ENCODE results near the gene PTPRE.

The PTPRE gene

DNA sequence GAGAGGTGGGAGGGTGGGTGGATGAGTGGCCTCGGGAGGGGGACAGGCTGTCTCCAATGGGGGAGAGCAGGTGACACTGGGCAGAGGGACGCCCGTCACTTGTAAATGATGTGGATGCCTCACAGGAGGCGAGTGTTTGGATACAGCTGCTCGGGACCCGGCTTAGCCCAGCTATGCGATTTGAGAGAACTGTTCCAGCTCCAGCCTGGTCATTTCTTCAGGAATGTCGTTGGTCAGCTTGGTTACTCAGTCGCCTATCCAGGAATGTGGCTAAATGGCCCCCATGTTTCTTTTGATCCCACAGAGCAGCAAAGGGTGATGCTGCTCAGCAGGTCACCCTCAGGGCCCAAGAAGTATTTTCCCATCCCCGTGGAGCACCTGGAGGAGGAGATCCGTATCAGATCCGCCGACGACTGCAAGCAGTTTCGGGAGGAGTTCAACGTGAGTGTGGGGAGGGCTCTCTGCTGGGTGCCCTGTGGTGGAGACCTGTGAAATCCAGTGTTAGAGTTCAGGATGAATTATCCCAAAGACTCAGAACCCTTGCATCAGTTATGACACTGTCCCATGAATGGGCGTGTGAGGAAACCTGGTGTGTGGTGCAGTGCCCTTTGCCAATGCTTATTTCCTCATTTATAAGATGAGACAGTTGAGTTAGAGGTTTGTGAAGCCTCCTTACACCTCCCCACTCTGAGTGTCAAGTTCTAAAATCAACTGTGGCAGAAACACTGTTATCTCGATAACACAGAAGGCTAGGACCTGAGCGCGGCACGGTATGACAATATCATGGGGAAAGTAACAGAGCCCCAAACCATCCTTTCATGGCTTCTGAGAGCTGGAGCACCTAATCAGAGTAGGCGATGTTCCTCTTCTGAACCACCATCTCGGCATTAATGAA is 142.6 kb downstream of the PTPRE start:
- DNase-seq = peak; percentile 66 to 84 (median 75)

- DNase-seq = no peak
Measured at GRCh38 chr10:128050121-128050516, 143.2 kb downstream of the PTPRE start.

GRCh38 chr10:128050936-128051335 is 144.0 kb downstream of the PTPRE start:
- peak; percentile 76 to 87 (median 80) for DNase-seq

DNA sequence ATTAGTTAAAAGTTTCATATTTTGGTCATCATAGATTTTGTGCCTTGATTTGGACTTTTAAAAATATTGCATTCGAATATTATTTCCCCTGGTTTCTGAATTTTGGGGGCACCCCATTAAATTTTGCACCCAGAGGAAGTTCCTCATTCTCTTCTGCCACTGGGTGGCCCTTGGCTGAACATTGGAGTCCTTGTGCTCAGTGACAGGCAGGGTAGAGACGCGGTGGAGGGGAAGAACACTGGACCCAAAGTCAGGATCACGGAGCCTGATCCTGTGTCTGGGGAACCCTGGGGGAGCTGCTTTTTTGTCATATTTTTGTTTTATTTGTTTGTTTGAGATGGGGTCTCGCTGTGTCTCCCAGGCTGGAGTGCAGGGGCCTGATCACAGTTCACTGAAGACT is 144.6 kb downstream of the PTPRE start:
- peak; percentile 41 to 55 (median 54) for DNase-seq

GRCh38 chr10:128052696-128053095 is 145.8 kb downstream of the PTPRE start:
- DNase-seq = no peak

- no peak for DNase-seq
Measured at GRCh38 chr10:128053356-128053755, 146.5 kb downstream of the PTPRE start.

DNA sequence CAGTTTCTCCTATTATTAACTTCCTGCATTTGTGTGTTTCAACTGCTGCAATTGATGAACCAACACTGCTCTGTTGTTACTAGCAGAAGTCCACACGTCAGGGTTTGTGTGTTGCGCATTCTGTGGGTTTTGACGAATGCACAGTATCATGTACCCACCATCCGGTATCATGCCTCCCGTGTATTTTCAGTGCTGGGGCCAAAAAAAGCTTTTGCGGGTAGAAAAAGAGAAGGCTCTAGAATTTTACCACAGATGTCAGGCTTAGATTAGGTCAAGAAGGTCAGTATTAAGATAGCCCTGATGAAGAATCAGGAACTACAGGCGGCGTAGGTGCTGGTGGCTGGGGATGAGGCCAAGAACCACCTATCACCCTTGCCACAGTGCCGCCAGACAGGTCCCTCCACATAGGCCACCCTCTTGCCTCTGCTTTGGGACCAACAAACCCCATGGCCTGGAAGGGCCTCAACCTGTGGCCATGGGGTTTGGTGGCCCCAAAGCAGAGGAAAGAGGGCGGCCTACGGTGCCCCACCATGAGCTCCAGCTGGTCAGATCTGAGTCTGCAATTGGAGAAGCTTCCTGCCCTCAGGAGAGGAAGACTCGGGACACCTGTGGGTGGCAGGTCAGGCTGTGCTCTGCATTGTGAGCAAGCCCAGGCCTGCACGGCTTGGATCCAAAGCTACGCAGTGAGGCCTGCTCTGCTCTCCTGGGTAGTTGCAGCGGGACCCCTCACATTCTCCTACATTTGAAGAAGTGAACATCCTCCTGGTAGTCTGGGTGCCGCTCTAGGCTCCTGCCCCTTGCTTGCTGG is 147.5 kb downstream of the PTPRE start:
- peak; percentile 69 to 84 (median 73) for DNase-seq

GRCh38 chr10:128055061-128055868 is 148.4 kb downstream of the PTPRE start:
- no peak for DNase-seq

- no peak for DNase-seq
Measured at GRCh38 chr10:128056303-128057050, 149.6 kb downstream of the PTPRE start.

DNA sequence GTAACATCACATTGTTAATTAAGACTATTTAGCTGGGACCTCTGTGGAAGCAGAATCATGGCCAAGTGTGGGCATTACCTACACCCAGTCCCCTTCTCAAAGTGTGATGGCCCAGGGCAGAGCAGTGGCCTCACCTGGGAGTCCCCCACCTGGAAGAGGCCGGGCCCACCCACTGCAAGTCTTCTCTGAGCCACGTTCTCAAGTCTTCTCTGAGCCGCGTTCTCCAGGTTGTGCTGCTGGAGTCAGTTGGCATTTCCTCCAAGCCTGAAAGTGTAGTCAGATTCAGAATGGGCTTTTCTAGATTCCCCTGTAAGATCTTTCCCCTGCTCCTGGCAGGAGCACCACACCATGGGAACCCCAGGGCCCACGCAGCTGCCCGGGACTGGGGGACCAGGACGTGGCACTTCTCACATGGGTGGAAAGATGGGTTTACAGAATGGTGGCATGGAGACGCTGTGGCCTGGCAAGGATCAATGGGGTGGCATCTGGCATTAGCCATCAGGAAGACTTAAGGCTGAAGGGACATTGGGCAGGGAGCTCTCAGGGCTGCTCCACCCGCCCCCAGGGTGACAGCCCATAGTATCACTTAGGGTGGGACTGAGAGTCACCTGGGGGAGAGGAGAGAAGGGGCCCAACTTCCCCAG is 151.3 kb downstream of the PTPRE start:
- no peak for DNase-seq

DNA sequence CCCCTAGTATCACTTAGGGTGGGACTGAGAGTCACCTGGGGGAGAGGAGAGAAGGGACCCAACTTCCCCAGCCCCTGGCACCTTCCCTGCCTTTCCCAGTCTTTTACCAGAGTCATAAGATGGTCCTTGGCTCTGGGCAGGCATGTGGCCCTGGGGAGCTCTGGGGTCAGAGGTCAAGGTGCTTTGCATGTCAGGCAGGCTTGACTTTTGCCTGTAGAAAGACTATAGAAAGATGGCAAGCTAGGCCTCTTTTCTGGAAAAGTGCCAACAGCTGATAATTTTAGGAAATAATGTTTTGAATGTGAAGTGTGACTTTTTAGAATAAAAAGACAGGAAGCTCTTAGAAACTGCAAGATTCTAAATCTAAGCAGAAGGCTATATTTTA is 151.8 kb downstream of the PTPRE start:
- DNase-seq = no peak

DNA sequence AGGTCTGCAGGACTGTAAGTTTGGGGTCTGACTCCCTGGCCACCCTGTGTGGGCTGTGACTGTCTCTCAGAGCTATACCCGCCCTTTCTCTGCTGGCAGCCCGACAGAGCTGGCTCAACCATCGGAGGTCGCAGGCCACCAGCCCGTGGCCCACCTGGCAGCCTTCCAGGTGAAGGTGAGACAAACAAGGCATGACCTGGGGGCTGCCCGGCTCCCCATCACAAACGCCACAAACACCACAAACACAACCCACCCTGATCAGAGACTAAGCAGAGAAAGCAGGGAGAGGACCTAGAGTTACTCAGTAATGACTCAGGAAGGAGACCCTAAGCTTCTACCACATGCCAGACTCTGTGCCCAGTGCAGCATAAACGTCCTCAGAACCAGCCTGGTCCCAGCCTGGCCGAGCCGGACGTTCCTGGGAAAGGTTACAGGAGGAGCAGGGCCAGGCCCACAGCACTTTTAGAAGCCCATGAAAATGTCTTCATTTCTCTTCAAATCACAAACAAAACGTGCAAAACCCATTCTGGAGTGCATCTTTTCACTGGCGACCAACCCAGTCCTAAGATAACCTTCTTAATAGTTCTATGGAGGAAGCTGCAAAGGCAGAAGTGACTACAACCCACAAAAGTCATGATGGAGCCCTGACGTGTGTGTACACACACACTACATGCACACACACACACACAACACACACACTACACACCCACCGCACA is 152.5 kb downstream of the PTPRE start:
- no peak for DNase-seq

DNA sequence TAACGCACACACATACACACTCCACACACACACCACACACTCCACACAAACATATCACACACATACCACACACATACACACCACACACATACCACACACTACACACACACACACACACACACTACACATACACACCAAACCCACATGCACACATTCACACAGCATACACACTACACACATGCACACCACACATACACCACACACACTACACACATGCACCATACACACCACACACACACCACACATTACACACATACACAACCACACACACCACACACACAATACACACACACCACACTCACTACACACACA is 153.0 kb downstream of the PTPRE start:
- no peak for DNase-seq

DNA sequence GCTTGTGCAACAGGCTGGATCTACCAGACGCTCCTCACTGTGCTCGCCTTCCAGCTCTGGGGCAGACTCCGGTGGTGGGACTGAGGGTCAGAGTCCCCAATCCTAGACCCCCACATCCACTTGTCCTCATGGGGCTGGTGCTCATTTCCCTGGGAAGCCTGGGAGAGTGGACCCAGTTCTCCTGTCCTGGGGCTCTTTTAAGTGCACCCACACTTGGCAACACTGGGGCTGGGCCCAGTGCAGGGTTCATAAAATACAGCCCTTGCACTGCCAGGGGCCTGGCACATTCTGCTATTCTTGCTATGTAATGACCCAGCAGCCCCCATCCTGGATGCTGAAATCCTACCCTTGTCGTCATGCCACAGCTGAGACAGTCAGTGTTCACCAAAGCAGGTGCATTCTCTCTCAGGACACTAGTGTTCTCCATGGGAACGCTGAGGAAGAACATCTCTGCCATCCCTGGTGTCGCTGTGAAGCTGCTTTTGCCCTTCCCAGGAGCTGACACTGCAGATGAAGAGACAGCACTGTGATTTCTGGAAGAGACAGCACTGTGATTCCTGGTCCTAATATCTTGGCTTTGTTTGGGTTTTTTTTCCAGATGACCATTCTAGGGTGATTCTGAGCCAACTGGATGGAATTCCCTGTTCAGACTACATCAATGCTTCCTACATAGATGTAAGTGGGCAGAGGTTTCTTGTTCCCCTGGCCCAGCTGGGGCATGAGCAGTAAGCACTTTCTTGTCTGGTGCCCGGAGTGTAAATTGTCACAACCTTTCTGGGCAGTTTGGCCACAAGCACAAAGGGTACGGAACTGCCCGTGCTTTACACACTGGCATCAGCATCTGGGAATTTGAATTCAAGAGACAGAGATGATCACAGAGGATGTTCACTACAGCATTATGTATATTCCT is 153.7 kb downstream of the PTPRE start:
- DNase-seq = peak; percentile 49 to 57 (median 53)

DNA sequence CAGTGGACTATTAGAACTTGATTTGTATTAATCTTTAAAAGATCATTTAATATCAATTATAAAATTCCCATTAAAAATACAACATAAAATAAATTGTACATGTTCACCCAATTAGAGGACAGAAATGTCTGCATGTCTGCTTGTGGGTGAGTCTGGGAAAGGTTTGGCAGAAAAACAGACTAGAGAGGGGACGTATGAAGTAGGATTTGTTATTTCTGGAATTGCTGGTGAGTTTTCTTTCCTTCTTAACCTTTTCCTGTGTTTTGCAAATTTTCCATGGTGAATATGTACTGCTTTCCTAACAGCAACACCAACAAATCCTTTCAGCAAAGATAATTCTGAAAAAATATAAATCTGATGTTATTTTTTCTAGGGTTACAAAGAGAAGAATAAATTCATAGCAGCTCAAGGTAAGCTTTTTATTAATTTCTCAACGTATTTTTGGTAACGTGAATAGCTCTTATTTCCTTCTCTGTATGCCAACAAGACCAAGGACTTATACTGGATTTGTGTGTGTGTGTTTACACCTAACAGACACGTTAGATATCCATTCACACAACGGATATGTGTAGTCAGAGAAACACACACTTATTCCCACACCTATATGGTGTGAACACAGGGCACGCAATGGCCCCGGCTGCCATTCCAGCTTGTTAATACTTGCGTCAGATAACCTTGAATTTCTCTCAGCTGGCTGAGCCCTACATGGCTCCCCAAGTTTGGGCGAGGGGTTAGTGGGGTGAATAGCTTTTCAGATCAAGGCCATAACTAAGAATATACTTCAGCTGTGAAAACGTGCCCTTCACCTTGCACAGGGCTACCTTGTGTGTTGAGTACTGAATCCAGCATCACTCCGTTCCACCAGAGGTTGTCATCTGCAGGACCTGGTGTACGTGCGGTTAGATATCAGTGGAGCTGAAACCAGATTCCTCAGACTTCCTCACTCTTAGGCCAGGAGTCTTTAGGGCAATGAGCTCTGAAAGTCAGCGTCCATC is 154.7 kb downstream of the PTPRE start:
- DNase-seq = no peak

- DNase-seq = peak in 1 of 3 donors; percentile 43
Measured at GRCh38 chr10:128062331-128062880, 155.5 kb downstream of the PTPRE start.

DNA sequence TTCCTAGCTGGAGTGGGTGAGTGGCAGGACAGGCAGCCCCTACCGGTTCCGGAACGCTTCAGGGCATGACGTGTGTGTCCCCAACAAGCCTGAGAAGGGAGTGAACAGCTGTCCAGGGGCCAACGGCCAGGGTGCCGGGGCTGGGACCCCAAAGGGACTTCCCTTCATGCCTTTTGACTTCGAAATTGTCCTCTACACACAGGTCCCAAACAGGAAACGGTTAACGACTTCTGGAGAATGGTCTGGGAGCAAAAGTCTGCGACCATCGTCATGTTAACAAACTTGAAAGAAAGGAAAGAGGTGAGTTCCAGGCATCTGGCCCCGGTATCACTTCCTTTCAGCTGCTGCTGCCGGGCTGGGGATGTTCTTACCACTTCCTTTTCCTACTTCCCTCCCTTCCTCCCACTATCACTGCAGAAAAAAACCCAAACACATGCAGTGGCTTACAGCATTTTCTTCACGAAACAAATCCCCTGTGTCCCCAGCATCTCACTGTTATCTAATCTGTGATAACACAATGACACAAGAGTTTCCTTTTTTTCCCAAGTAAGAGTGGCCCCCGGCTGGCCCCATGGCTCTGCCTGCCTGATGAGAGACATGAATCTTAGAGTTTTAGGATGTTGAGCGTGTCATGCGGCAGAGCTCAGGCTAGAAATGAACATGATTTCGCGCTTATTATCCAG is 156.1 kb downstream of the PTPRE start:
- DNase-seq = peak; percentile 86 to 91 (median 87)

DNA sequence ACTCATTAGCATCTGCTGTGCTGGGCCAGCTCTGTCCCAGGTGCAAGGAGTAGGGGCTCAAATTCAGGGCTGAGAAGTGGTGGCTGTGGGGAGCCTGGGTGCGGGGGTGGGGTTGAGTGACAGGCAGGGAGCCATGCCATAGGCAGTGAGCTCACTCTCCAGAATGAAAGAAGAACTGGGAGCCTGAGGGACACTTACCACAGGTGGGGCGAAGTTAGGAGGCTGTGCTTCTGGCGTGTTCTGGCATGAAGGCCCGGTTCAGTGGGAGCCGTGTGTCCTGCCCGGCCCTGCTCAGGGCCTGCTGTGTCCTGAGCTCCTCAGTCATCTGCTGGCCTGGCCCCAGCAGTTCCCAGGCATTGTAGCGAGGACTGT is 156.8 kb downstream of the PTPRE start:
- DNase-seq = peak; percentile 53 to 76 (median 63)

Data from suppressor macrophage treated with lipopolysaccharide for 1 hour (primary cell).